ENCODE data around the gene CFAP74.
"Not testable (repeated sequence)": the region's sequence is repeated elsewhere in the genome, so short reads cannot be mapped to it uniquely, and the experiment has no call there.

The CFAP74 gene

DNA sequence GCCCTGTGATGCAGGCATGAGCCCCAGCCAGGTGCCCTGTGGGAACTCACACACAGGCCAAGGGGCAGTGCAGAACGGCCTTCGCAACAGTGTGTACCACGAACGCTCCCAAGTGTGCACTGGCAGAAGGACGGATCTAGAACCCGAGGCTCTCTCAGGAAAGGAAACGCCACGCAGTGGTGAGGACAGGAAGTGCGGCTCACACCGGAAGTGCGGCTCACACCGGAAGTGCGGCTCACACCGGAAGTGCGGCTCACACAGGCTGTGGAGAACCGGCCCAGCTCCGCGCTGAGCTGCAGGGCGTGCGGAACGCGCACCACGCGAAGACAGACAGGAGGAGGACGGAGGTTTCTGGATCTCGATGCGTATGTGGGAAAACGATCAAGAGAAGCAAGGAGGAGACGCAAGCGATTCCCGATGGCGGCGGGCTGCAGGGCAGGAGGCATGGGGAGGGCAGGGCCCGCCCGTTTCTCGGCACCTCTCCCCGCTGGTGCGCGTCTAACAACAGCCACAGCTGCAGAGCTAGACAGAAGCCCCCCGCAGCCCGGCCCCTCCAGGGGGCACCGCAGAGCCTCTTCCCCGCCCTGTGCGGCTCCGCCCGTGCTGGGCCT is 48.6 kb downstream of the CFAP74 start:
- DNase-seq (ENCODE audit: low read depth in 2 of 2): no peak

- no peak for DNase-seq (ENCODE audit: low read depth in 2 of 2)
Observed at GRCh38 chr1:1954015-1954414, 49.6 kb downstream of the CFAP74 start.

GRCh38 chr1:1950940-1951339 is 52.6 kb downstream of the CFAP74 start:
- no peak for DNase-seq (ENCODE audit: low read depth in 2 of 2)

- no peak for DNase-seq (ENCODE audit: low read depth in 2 of 2)
Observed at GRCh38 chr1:1948783-1949182, 54.8 kb downstream of the CFAP74 start.

DNA sequence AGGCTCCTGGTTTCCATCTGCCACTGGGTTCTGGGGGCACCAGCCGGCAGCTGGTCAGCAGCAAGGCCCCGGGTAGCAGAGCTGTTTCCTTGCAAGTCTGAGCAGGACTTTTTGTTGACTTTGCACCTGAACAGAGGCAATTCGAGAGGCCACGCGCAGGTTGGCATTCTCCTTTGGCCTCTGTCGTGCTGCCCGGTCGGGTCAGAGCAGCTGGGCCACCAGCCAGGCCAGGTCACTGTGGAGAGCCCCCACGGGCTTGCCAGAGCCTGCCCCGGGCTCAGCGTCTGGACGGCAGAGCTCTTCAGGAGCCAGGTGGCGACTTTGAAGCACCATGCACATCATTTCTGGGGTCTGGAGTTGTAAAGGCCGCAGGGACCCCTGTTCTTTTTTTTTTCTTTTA is 56.1 kb downstream of the CFAP74 start:
- DNase-seq (ENCODE audit: low read depth in 2 of 2): no peak

- DNase-seq (ENCODE audit: low read depth in 2 of 2): no peak
Observed at GRCh38 chr1:1946540-1946939, 57.0 kb downstream of the CFAP74 start.

GRCh38 chr1:1945782-1946393 is 57.7 kb downstream of the CFAP74 start:
- no peak for DNase-seq (ENCODE audit: low read depth in 2 of 2)

DNA sequence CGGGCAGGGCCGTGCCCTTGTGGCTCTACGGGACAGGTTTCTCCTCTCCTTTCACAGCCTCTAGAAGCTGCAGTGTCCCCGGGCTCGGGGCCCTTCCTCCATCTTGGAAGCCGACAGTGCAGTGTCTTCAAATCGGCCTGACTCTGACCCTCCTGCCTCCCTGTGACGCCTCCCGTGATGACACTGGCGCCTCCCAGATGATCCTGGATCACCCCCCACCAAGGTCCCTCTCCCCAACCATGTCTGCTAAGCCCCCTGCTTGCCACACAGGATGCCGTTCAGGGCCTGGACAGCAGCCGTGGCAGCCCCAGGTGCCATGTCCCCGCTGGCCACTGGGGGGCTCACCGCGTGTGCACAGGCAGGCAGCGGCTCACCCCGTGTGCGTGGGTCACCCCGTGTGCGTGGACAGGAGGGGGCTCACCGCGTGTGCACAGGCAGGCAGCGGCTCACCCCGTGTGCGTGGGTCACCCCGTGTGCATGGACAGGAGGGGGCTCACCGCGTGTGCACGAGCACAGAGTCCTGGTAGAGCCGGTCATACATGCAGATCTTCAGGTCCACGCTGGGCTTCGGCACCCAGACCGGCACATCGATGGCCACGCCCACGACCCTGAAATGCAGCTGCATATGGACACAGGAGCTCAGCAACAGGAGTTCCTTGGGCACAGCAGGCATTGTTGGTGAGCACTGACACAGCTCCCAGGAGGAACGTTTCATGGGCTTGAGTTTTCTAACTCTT is 59.6 kb downstream of the CFAP74 start:
- peak in 1 of 2 donors; percentile 32 for DNase-seq (ENCODE audit: low read depth in 2 of 2)

DNA sequence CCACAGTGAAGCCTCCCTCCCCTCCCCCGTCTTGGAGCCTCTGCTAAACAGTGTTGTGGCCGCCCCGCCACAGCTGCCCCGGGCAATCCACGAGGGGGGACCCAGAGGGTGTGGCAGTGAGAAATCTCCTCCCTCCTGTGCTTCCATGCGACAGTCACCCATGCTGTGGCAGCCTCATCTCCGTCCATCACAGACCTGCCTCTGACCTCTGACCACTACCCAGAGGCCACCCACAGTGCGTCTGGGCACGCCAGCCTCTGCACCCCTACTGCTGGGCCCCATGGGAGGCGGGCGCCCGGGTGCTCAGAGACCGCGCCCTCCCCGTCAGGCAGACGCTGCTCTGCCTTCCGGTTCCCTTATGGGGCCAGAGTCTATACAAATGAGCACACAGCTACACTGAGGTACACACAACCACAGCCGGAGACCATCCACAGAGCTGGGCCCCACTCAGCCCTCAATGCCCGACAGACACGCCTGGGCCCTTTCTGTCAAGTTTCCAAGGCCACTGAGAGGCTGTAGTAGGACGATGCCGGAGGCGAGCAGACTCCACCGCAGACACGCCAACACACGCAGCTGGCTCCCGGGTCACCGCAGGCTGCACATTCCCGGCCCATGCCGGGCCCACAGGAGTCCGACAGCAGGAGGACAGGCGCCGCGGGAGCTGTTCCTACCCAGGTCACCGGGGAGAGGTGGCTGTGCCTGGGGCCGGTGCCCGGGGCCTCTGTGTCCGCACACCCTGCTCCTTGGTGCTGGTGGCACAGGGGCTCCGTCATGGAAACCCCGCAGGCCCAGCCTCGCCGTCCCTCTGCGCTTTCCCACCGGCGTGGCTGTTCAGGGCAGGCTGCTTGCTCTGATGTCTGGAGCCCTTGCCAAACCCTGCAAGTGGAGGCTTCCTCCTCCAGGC is 60.6 kb downstream of the CFAP74 start:
- DNase-seq (ENCODE audit: low read depth in 2 of 2): no peak

GRCh38 chr1:1941868-1942752 is 61.5 kb downstream of the CFAP74 start:
- DNase-seq (ENCODE audit: low read depth in 2 of 2): no peak

- DNase-seq (ENCODE audit: low read depth in 2 of 2): no peak
Observed at GRCh38 chr1:1941211-1941841, 62.3 kb downstream of the CFAP74 start.

GRCh38 chr1:1940123-1940425 is 63.5 kb downstream of the CFAP74 start:
- no peak for DNase-seq (ENCODE audit: low read depth in 2 of 2)

DNA sequence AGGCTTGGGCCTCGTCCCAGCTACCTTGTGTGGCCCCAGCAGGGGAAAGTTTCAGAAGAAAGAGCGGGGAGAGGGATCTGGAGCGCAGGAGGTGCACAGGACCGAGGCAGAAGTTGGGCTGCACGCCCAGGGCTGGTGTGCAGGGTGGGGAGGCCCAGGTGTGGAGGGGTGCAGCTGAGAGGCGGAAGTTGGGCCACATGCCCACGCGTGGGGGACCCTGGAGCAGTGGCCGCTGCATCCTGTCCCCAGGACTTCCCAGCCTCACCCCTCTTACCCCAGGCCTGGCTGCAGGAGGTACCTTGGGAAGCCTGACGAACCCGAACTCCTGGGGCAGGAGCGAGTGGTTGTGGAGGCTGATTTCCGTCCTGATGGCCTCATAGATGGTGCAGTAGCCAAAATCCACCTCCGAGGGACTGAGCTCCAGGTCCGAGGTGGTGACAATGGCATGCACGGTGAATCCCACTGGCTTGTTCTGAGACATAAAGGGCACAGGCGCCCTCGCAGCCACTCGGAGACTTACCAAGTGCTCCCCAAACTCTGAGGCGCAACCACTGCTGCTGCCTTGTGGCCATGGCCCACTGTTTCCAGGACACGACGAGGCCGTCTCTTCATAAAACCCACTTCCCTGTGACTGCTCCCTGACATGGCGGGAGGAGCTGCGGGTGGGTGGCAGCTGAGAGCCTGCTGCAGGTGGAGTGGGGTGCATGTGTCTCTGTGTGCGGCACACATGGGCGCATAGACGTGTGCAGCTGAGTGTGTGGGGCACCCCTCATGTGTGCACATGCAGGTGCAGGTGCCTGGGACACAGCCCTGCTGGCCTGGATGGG is 64.1 kb downstream of the CFAP74 start:
- no peak for DNase-seq (ENCODE audit: low read depth in 2 of 2)

DNA sequence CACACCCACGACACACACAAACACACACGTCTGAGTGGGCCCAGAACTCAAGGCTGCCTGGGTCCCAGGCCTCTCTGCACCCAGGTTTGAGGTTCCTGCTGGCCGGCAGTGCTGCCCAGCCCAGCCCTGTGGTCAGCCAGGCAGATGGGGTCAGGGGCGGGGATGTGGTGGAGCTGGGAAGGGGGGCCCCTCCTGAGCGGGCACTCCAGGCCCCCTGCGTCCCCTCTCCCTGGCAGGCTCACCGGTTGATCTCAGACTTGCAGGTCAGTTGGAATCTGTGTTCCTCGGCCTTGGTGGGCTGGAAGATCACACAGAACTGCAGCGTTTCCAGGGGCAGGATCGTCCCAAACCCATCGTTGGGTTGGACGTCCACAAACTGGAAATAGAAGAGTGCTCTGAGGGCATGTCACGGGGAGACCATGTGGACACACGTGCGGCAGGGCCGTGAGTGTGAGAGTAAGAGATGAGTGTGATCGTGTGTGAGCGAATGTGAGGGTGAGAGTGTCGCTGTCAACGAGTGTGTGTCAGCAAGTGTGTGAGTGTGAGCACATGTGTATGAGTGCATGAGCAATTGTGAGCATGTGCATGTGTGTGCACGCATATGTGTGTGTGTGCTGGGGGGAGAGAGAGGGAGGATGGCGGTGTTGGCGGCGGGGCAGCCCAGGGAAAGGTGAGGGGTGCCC is 64.8 kb downstream of the CFAP74 start:
- no peak for DNase-seq (ENCODE audit: low read depth in 2 of 2)

DNA sequence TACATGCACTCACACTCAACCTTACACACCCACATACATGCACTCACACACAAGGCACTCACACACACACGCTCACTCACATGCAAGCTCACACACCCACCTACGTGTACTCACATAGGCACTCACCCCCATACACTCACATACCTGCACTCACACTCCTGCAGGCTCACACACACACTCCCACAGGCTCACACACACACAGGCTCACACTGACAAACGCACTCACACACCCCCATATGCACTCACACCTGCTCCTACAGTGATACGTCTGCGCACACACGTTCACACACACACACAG is 65.4 kb downstream of the CFAP74 start:
- DNase-seq (ENCODE audit: low read depth in 2 of 2): no peak

GRCh38 chr1:1937549-1938275 is 65.9 kb downstream of the CFAP74 start:
- DNase-seq (ENCODE audit: low read depth in 2 of 2): no peak

DNA sequence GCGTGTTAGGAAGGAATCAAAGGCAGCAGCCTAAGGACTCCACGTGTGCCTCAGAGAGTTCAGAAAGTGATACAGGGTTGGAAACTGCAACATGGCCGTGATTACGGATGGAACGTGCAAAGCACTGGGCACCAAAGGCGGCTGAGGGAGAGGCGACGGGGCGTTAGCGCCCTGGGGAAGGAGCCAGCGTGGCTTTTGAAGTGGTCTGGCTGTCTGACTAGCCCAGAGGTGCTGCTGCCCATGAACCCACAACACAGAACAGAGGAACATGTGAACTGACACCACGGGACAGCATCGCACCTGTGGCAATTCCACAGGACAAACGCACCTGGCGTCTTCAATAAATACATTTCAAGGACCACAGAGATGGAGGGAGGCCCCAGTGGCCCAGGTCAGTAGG is 66.5 kb downstream of the CFAP74 start:
- no peak for DNase-seq (ENCODE audit: low read depth in 2 of 2)

GRCh38 chr1:1934848-1935247 is 68.7 kb downstream of the CFAP74 start:
- DNase-seq (ENCODE audit: low read depth in 2 of 2): not testable (repeated sequence)
